K562 (cell line): ENCODE measurements around the gene COASY. TPM values are rescaled to one million over a fixed set of nuclear protein-coding genes. Genes with fewer than 3 reads are reported as not detected.

ENCODE experiments used
- BRD9 ChIP-seq: fragments of 450-650 bp; IDR thresholded peaks from 2 replicates; pipeline ENCODE4 v1.6.1; 2018; ENCODE audit warnings: low read depth; ENCODE audit not compliant: partially characterized antibody
- CBX3 ChIP-seq, 2 experiments: IDR thresholded peaks; 1 replicate in 1 of 2; 2 replicates in 1 of 2; pipeline ENCODE4 v1.6.1; 2012; ENCODE audit warnings: inconsistent platforms in 2 of 2, low read length in 2 of 2, borderline replicate concordance in 1 of 2, control low read depth in 1 of 2
- CEBPZ ChIP-seq: fragments of 150-350 bp; IDR thresholded peaks from 2 replicates; pipeline ENCODE4 v1.6.1; 2014; ENCODE audit warnings: low read depth, mild to moderate bottlenecking, low read length, borderline replicate concordance
- CREM ChIP-seq: IDR thresholded peaks from 2 replicates; pipeline ENCODE4 v1.6.1; 2014; ENCODE audit warnings: antibody characterized with exemption, low read depth
- DMBX1 ChIP-seq: fragments of 250-450 bp; sonication (Bioruptor Pico); IDR thresholded peaks from 2 replicates; pipeline ENCODE4 v1.8.0; 2022; ENCODE audit warnings: inconsistent platforms, mild to moderate bottlenecking, moderate library complexity, borderline replicate concordance
- HNRNPL ChIP-seq: fragments of 200-400 bp; formaldehyde crosslinking; IDR thresholded peaks from 2 replicates; pipeline ENCODE4 v1.6.1; 2017; ENCODE audit warnings: low read depth, mild to moderate bottlenecking, low read length
- HNRNPLL ChIP-seq: fragments of 200-400 bp; formaldehyde crosslinking; IDR thresholded peaks from 2 replicates; pipeline ENCODE4 v1.6.1; 2017; ENCODE audit warnings: low read length, low read depth, mild to moderate bottlenecking; ENCODE audit not compliant: poor library complexity, severe bottlenecking
- MCM7 ChIP-seq, 2 experiments: fragments of 450-650 bp; IDR thresholded peaks; 2 replicates each; pipeline ENCODE4 v1.6.1; 2016 to 2018
- NFIC ChIP-seq: fragments of 450-650 bp; IDR thresholded peaks from 2 replicates; pipeline ENCODE4 v1.6.1; 2017; ENCODE audit warnings: mild to moderate bottlenecking, inconsistent platforms
- NONO ChIP-seq, 2 experiments: fragments of 200-400 bp in 1 of 2; fragments of 450-650 bp in 1 of 2; formaldehyde crosslinking in 1 of 2; IDR thresholded peaks; 2 replicates each; pipeline ENCODE4 v1.6.1; 2017; ENCODE audit warnings: low read depth in 2 of 2, mild to moderate bottlenecking in 2 of 2, moderate library complexity in 2 of 2, low read length in 1 of 2
- OTX1 ChIP-seq: fragments of 450-650 bp; formaldehyde crosslinking; IDR thresholded peaks from 2 replicates; pipeline ENCODE4 v1.4.0; 2022; ENCODE audit warnings: mild to moderate bottlenecking
- SIN3A ChIP-seq, 2 experiments: fragments of 150-350 bp in 1 of 2; IDR thresholded peaks; 2 replicates each; pipeline ENCODE4 v1.6.1; 2011 to 2016; ENCODE audit warnings: borderline replicate concordance in 2 of 2, low read depth in 2 of 2, low read length in 2 of 2, mild to moderate bottlenecking in 2 of 2, moderate library complexity in 2 of 2; ENCODE audit not compliant: control insufficient read depth in 1 of 2
- SMAD3 ChIP-seq: fragments of 450-650 bp; formaldehyde crosslinking; conservative IDR thresholded peaks from 2 replicates; pipeline ENCODE4 v1.4.0; 2020; ENCODE audit warnings: mild to moderate bottlenecking
- VEZF1 ChIP-seq: fragments of 200-800 bp; sonication (Bioruptor generic); IDR thresholded peaks from 2 replicates; pipeline ENCODE4 v1.6.1; 2017; ENCODE audit warnings: missing genetic modification characterization, missing compliant biosample characterization
- ZBTB33 ChIP-seq: sonication (generic); formaldehyde crosslinking; IDR thresholded peaks from 2 replicates; pipeline ENCODE4 v1.8.1; 2023; ENCODE audit warnings: mild to moderate bottlenecking, missing genetic modification reagents
- polyA plus RNA-seq, 8 experiments: library from polyadenylated mRNA; depleted of rRNA in 4 of 8; stranded (reverse) in 5 of 8; unstranded in 3 of 8; fragments of >200 nt; fragmentation: Nextera tagmentation in 2 of 8; fragmentation: Illumina TruSeq in 1 of 8; extraction: Ambion mirVana in 2 of 8; extraction: Trizol in 1 of 8; gene quantifications; 2 replicates each; pipeline versions ENCODE4 v1.2.1 to v1.2.3, GENCODE V29; 2011 to 2014; ENCODE audit warnings: inconsistent platforms in 1 of 8, missing spikeins in 1 of 8
- total RNA-seq, 7 experiments: library from RNA; depleted of rRNA in 6 of 7; stranded (reverse); fragments of >200 nt in 6 of 7; fragmentation: Illumina TruSeq in 2 of 7; extraction: Trizol in 2 of 7; gene quantifications; 2 replicates each; pipeline versions ENCODE4 v1.2.1 to v1.2.3, GENCODE V29; 2011 to 2021; ENCODE audit warnings: low replicate concordance in 1 of 7
- TF ChIP-seq, protein P1 (sequence below), 2 experiments: IDR thresholded peaks; 2 replicates each; pipeline ENCODE4 v1.6.1; 2012; ENCODE audit warnings: improper control_type of control experiment in 2 of 2, low read depth in 2 of 2, low read length in 2 of 2, borderline replicate concordance in 1 of 2

Gene COASY
- total and polyA plus RNA-seq, 9 of the 15 experiments (the other 6 are each of a cell fraction or from before 2014, with no cell fraction given) = 25.4 to 175 (median 62.3) TPM

DNA sequence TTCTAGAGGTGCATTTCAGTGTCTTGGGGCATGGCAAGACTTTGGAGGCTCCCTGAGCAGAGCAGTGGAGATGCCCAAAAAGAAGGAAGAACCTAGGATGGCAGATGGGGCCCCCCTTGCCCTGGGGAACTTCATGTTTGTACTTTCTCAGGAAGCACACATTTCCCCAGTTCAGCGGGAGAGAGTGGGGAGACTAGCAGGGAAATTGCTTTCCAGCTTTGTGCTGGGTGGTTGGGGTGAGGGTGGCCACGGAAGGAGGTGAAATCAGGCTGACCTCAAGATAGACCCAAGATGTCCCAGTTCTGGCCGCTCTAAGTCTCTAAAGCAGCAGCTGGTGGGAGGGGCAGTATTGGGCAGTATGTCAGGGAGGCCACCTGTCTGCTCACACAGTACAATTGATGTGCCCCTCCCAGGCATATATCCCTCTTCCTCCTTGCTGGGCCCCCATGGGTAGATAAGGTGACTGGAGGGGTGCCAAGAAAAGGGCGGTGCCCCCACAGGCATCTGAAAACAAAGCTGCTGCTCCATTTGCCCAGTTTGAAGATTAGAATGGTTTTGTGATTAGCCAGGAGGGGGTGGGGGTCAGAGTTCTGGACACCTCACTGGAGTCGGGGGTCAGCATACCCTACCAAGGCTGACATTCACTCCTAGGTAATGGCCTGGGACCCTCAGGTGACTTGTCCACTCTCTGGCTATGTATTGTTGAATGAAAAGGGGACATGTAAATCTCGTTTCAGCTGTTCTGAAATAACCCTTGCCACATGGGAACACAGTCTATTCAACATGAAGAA is 43.0 kb upstream of the COASY start (continued):
- TF ChIP-seq DMBX1 (CRISPR knock-in tag) (0 out of 2 replicates have a peak, but pooled peaks have one; percentile 10), VEZF1 (CRISPR knock-in tag) (peak; percentile 88), ZBTB33 (no peak), NONO (IDR thresholded peaks at IDR 0.05; ENCODE audit: low read depth in 2 of 2, low read length in 1 of 2) (no peak), SMAD3 (no peak), HNRNPL (peak; percentile 79), BRD9 (no peak), HNRNPLL (peak; percentile 43), SIN3A (IDR thresholded peaks at IDR 0.05; ENCODE audit: borderline replicate concordance in 2 of 2, control insufficient read depth in 1 of 2, low read depth in 2 of 2, low read length in 2 of 2) (peak; percentile 15 to 72; a peak in 1 of 4 replicates), CBX3 (IDR thresholded peaks at IDR 0.05; ENCODE audit: borderline replicate concordance in 1 of 2, low read length in 2 of 2) (no peak; a peak in 1 of 3 replicates), NFIC (peak; percentile 98), CREM (peak; percentile 52; the same call in 1 of the 2 replicates), CEBPZ (no peak), MCM7 (IDR thresholded peaks at IDR 0.05) (no peak), OTX1 (CRISPR knock-in tag) (no peak)
- TF ChIP-seq, protein P1, sequence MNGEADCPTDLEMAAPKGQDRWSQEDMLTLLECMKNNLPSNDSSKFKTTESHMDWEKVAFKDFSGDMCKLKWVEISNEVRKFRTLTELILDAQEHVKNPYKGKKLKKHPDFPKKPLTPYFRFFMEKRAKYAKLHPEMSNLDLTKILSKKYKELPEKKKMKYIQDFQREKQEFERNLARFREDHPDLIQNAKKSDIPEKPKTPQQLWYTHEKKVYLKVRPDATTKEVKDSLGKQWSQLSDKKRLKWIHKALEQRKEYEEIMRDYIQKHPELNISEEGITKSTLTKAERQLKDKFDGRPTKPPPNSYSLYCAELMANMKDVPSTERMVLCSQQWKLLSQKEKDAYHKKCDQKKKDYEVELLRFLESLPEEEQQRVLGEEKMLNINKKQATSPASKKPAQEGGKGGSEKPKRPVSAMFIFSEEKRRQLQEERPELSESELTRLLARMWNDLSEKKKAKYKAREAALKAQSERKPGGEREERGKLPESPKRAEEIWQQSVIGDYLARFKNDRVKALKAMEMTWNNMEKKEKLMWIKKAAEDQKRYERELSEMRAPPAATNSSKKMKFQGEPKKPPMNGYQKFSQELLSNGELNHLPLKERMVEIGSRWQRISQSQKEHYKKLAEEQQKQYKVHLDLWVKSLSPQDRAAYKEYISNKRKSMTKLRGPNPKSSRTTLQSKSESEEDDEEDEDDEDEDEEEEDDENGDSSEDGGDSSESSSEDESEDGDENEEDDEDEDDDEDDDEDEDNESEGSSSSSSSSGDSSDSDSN (IDR thresholded peaks at IDR 0.05; ENCODE audit: borderline replicate concordance in 1 of 2, low read depth in 2 of 2, low read length in 2 of 2) = 0 out of 4 replicates have a peak, but pooled peaks of 1 of the 2 experiments have one; percentile 24
